Keratinocyte (primary cell): ENCODE measurements around the gene GRM5. TPM values are rescaled to one million over a fixed set of nuclear protein-coding genes. Genes with fewer than 3 reads are reported as not detected.

Experiments used
- DNase-seq: peaks from one replicate; pipeline ENCODE4 v3.0.0-alpha.2; 2011; ENCODE audit warnings: low read depth, missing footprints, low spot score
- FAIRE-seq: peaks from 2 replicates; lab custom pipeline; 2011; peaks lifted over from hg19 to GRCh38; lab: Jason Lieb, UNC
- H2AFZ ChIP-seq: 2 replicates; pipeline ENCODE4 v1.6.0; 2012; ENCODE audit warnings: low read length, control low read depth, inconsistent platforms; ENCODE audit not compliant: control insufficient read depth
- H3K27ac ChIP-seq: 2 replicates; pipeline ENCODE4 v1.5.1; 2011; ENCODE audit warnings: low read length; ENCODE audit not compliant: control insufficient read depth, insufficient read depth
- H3K27me3 ChIP-seq: 3 replicates; pipeline ENCODE4 v1.6.0; 2011; ENCODE audit warnings: low read length; ENCODE audit not compliant: control insufficient read depth, insufficient read depth; ENCODE audit errors: extremely low read depth
- H3K36me3 ChIP-seq, 2 experiments: 2 replicates in 1 of 2; 3 replicates in 1 of 2; pipeline ENCODE4 v1.5.1; 2011; ENCODE audit warnings: low read length in 2 of 2, mild to moderate bottlenecking in 1 of 2; ENCODE audit not compliant: control insufficient read depth in 2 of 2, insufficient read depth in 2 of 2; ENCODE audit errors: extremely low read depth in 1 of 2
- H3K4me1 ChIP-seq: 3 replicates; pipeline ENCODE4 v1.5.1; 2011; ENCODE audit warnings: low read length; ENCODE audit not compliant: control insufficient read depth, insufficient read depth; ENCODE audit errors: extremely low read depth
- H3K4me2 ChIP-seq: 3 replicates; pipeline ENCODE4 v1.6.0; 2011; ENCODE audit warnings: low read depth, low read length; ENCODE audit not compliant: control insufficient read depth, insufficient read depth; ENCODE audit errors: extremely low read depth
- H3K4me3 ChIP-seq, 3 experiments: fragments of 200-600 bp in 1 of 3; sonication (generic) in 1 of 3; 2 replicates in 2 of 3; 3 replicates in 1 of 3; pipeline ENCODE4 v1.5.1; 2011 to 2016; ENCODE audit warnings: low read length in 3 of 3, mild to moderate bottlenecking in 3 of 3, control low read depth in 2 of 3, inconsistent platforms in 1 of 3, low read depth in 1 of 3, mixed read lengths in 1 of 3, mixed run types in 1 of 3, moderate library complexity in 1 of 3; ENCODE audit not compliant: control insufficient read depth in 2 of 3, insufficient read depth in 2 of 3; ENCODE audit errors: extremely low read depth in 1 of 3
- H3K79me2 ChIP-seq: 2 replicates; pipeline ENCODE4 v1.6.0; 2012; ENCODE audit warnings: low read length; ENCODE audit not compliant: control insufficient read depth, insufficient read depth
- H3K9ac ChIP-seq: 3 replicates; pipeline ENCODE4 v1.6.0; 2011; ENCODE audit warnings: low read length; ENCODE audit not compliant: control insufficient read depth, insufficient read depth; ENCODE audit errors: extremely low read depth
- H3K9me1 ChIP-seq: 3 replicates; pipeline ENCODE4 v1.6.0; 2011; ENCODE audit warnings: low read length; ENCODE audit not compliant: control insufficient read depth, insufficient read depth; ENCODE audit errors: extremely low read depth
- H3K9me3 ChIP-seq: 2 replicates; pipeline ENCODE4 v1.5.1; 2012; ENCODE audit warnings: low read depth, low read length; ENCODE audit not compliant: control insufficient read depth
- H4K20me1 ChIP-seq: 3 replicates; pipeline ENCODE4 v1.6.0; 2011; ENCODE audit warnings: low read length; ENCODE audit not compliant: control insufficient read depth, insufficient read depth; ENCODE audit errors: extremely low read depth
- CTCF ChIP-seq, 3 experiments: IDR thresholded peaks in 1 of 3; conservative IDR thresholded peaks in 1 of 3; optimal IDR thresholded peaks in 1 of 3; 2 replicates in 2 of 3; 3 replicates in 1 of 3; pipeline versions ENCODE3 to v1.5.1; 2011; ENCODE audit warnings: low read length in 3 of 3, mild to moderate bottlenecking in 3 of 3, moderate library complexity in 2 of 3, control low read depth in 1 of 3, inconsistent platforms in 1 of 3; ENCODE audit not compliant: insufficient read depth in 2 of 3; ENCODE audit errors: extremely low read depth in 1 of 3
- EZH2 ChIP-seq: IDR thresholded peaks from one replicate; pipeline ENCODE4 v1.6.1; 2012; ENCODE audit warnings: inconsistent platforms, mild to moderate bottlenecking, low read length, moderate library complexity
- dilution Hi-C: fragments of 300-500 bp; cut with MboI; formaldehyde crosslinking; loops from one replicate; pipeline ENCODE4 v1.7.0; 2020; ENCODE audit warnings: low sequenced_read_pairs; ENCODE audit not compliant: extremely low pct_ligation_motif_present
- polyA plus RNA-seq, 5 experiments: library from polyadenylated mRNA; depleted of rRNA in 3 of 5; stranded (reverse) in 3 of 5; stranded (forward) in 1 of 5; unstranded in 1 of 5; fragments of >200 nt; gene quantifications; 1 replicate in 1 of 5; 2 replicates in 3 of 5; 3 replicates in 1 of 5; pipeline versions ENCODE4 v1.2.1 to v1.2.3, GENCODE V29; 2011 to 2012; ENCODE audit warnings: missing spikeins in 2 of 5, low read depth in 1 of 5, low replicate concordance in 1 of 5

GRM5 gene
- polyA plus RNA-seq, 1 donor (not counting 4 experiments of a cell fraction or from before 2014, with no cell fraction given), result not detected

GRCh38 chr11:88617226-88617625 is 448.6 kb downstream of the GRM5 start:
- dilution Hi-C loops, result no loop called here
- no peak for TF ChIP-seq CTCF (optimal IDR thresholded peaks at IDR 0.05 in 1 of 3, IDR thresholded peaks at IDR 0.05 in 1 of 3, conservative IDR thresholded peaks at IDR 0.05 in 1 of 3; ENCODE audit: extremely low read depth in 1 of 3, insufficient read depth in 2 of 3, low read length in 3 of 3)
- no peak for TF ChIP-seq EZH2
- peaks cover 4% of the 10 kb centered on the region for H3K27me3 ChIP-seq
- H4K20me1 ChIP-seq, result no peaks in the 10 kb centered on the region
- H3K4me3 ChIP-seq, result no peak overlapping the region
- H2AFZ ChIP-seq, result no peak overlapping the region
- H3K9me3 ChIP-seq, result no peaks in the 10 kb centered on the region
- H3K4me1 ChIP-seq, result no peaks in the 10 kb centered on the region
- no peak overlapping the region for H3K27ac ChIP-seq
- no peak for DNase-seq
- no peak overlapping the region for H3K9ac ChIP-seq
- H3K79me2 ChIP-seq, result no peaks in the 10 kb centered on the region
- H3K36me3 ChIP-seq, result no peaks in the 10 kb centered on the region
- FAIRE-seq, result no peak
- no peaks in the 10 kb centered on the region for H3K9me1 ChIP-seq
- no peak overlapping the region for H3K4me2 ChIP-seq

- H2AFZ ChIP-seq, result no peak overlapping the region
- no peak for FAIRE-seq
- DNase-seq, result no peak
Measured at GRCh38 chr11:88604260-88604659, 461.5 kb downstream of the GRM5 start.

More at GRCh38 chr11:88604260-88604659, 461.5 kb downstream of the GRM5 start:
- TF ChIP-seq CTCF (optimal IDR thresholded peaks at IDR 0.05 in 1 of 3, IDR thresholded peaks at IDR 0.05 in 1 of 3, conservative IDR thresholded peaks at IDR 0.05 in 1 of 3; ENCODE audit: extremely low read depth in 1 of 3, insufficient read depth in 2 of 3, low read length in 3 of 3), result no peak
- TF ChIP-seq EZH2, result no peak
- no peaks in the 10 kb centered on the region for H3K9me1 ChIP-seq
- no peaks in the 10 kb centered on the region for H3K36me3 ChIP-seq
- H3K79me2 ChIP-seq, result no peaks in the 10 kb centered on the region
- H4K20me1 ChIP-seq, result no peaks in the 10 kb centered on the region
- H3K4me2 ChIP-seq, result no peak overlapping the region
- H3K4me1 ChIP-seq, result no peaks in the 10 kb centered on the region
- H3K27me3 ChIP-seq, result no peaks in the 10 kb centered on the region
- no peaks in the 10 kb centered on the region for H3K9me3 ChIP-seq
- no peak overlapping the region for H3K4me3 ChIP-seq
- no peak overlapping the region for H3K9ac ChIP-seq
- H3K27ac ChIP-seq, result no peak overlapping the region
- dilution Hi-C loops, result no loop called here
